Neural cell (in vitro differentiated cells): ENCODE results near the gene TAB2.

Source experiments
- CTCF ChIP-seq: fragments of 450-650 bp; IDR thresholded peaks from 2 replicates; pipeline ENCODE4 v1.5.1; 2014; ENCODE audit warnings: antibody characterized with exemption, mild to moderate bottlenecking, moderate library complexity; ENCODE audit not compliant: poor library complexity, severe bottlenecking
- EP300 ChIP-seq: fragments of 450-650 bp; conservative IDR thresholded peaks from 2 replicates; pipeline ENCODE4 v1.6.1; 2014; ENCODE audit warnings: antibody characterized with exemption, mild to moderate bottlenecking, moderate library complexity; ENCODE audit not compliant: poor library complexity, severe bottlenecking
- EZH2 ChIP-seq: fragments of 200-600, 300-800 bp; shearing (Covaris generic), sonication (generic); IDR thresholded peaks from 2 replicates; pipeline ENCODE4 v1.6.1; 2014; ENCODE audit warnings: antibody characterized with exemption, low read length, borderline replicate concordance, mild to moderate bottlenecking; ENCODE audit not compliant: insufficient read depth, poor library complexity, severe bottlenecking
- POLR2AphosphoS5 ChIP-seq: IDR thresholded peaks from 2 replicates; pipeline ENCODE4 v1.6.1; 2012
- SMC3 ChIP-seq: fragments of 450-650 bp; conservative IDR thresholded peaks from 2 replicates; pipeline ENCODE4 v1.6.1; 2014; ENCODE audit warnings: antibody characterized with exemption, mild to moderate bottlenecking, moderate library complexity; ENCODE audit not compliant: poor library complexity
- TAF1 ChIP-seq: IDR thresholded peaks from 2 replicates; pipeline ENCODE4 v1.6.1; 2012; ENCODE audit warnings: low read depth

DNA sequence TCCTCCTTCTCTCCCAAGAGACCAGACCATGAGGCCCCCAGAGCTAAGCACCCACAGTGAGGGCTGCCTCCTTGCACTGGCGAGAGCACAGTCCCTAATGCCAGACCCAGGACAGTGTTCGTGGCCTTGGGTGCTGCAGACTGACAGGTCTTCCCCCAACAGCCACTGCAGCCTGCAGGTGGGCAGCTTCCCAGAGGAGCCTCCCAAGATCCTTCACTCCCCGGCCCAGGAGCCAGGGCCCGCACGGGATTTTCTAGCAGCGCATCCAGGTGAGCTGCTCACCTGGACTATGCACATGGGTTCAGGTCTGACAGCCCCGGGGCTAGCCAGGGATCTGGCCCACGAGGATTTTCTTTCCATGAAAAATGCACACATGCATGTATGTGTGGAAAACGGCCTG, 124.2 kb downstream of the TAB2 start:
- TF ChIP-seq CTCF (no peak), EP300 (no peak), POLR2AphosphoS5 (no peak), TAF1 (no peak), EZH2 (no peak), SMC3 (no peak)
